Left ventricle myocardium superior (tissue), 1 donor: Measurements from ENCODE around the gene IL20. TPM values are rescaled to one million over a fixed set of nuclear protein-coding genes. Genes with fewer than 3 reads are reported as not detected.
A peak's percentile ranks its signal among the peaks of the same experiment; 100 is the strongest.

Experiments used
- ATAC-seq: fragments of 200-7000 bp; cut with Tn5 transposase; one replicate; pipeline ENCODE4 v1.9.1; 2020; ENCODE audit warnings: mild to moderate bottlenecking, moderate library complexity
- DNase-seq: peaks from one replicate; pipeline ENCODE4 v3.0.0-alpha.2; 2020
- intact Hi-C: fragments of 100-400 bp; cut with micrococcal nuclease; formaldehyde crosslinking; loops from one replicate; pipeline ENCODE4 v1.11.0; 2022
- total RNA-seq: library from RNA; stranded (reverse); fragmentation: NEBNext Ultra II Directional; extraction: Animal tissue kit (Norgen Biotek cat#: 25700); gene quantifications from one replicate; pipeline ENCODE4 v1.2.1, GENCODE V29; 2021
- donor health status: DM: no; HTN: yes; CAD: no; lungs with severe emphysema.

IL20 gene
- total RNA-seq, 1 donor from 2014 or later: not detected

- no peak for DNase-seq
- ATAC-seq: no peak
- intact Hi-C loops: no loop called here
These were observed 31.8 kb downstream of the IL20 start, which contains the start of gene IL24 for GRCh38 chr1:206897175-206897574. TSS of gene IL24 (plus strand) at chr1:206897443. CDS start at chr1:206897833, 390 bp downstream.

- intact Hi-C loops: no loop called here
- DNase-seq (no peak), ATAC-seq (no peak)
These were observed 32.9 kb downstream of the IL20 start for GRCh38 chr1:206898089-206898914.

- intact Hi-C loops: no loop called here
- DNase-seq (no peak), ATAC-seq (no peak)
These were observed 33.5 kb downstream of the IL20 start for GRCh38 chr1:206898915-206899431.

GRCh38 chr1:206899717-206900116 lies 34.3 kb downstream of the IL20 start:
- DNase-seq (no peak), ATAC-seq (no peak)
- intact Hi-C loops: no loop called here

GRCh38 chr1:206900149-206900548 lies 34.7 kb downstream of the IL20 start:
- intact Hi-C loops: no loop called here
- DNase-seq: no peak
- ATAC-seq: no peak

- DNase-seq: no peak
- intact Hi-C loops: no loop called here
- no peak for ATAC-seq
These were observed 36.5 kb downstream of the IL20 start for GRCh38 chr1:206901944-206902343.

GRCh38 chr1:206902702-206903101 lies 37.3 kb downstream of the IL20 start:
- intact Hi-C loops: no loop called here
- DNase-seq (no peak), ATAC-seq (no peak)

GRCh38 chr1:206903687-206904086 lies 38.3 kb downstream of the IL20 start:
- ATAC-seq (peak; percentile 80), DNase-seq (no peak)
- intact Hi-C loops: no loop called here

- ATAC-seq (peak; percentile 77), DNase-seq (no peak)
- intact Hi-C loops: no loop called here
These were observed 39.2 kb downstream of the IL20 start for GRCh38 chr1:206904423-206905142.

GRCh38 chr1:206905295-206906164 lies 40.1 kb downstream of the IL20 start:
- DNase-seq (no peak), ATAC-seq (no peak)
- intact Hi-C loops: no loop called here

- ATAC-seq (no peak), DNase-seq (peak; percentile 35)
- intact Hi-C loops: no loop called here
These were observed 42.0 kb downstream of the IL20 start for GRCh38 chr1:206907304-206907991.

- DNase-seq: no peak
These were observed 42.6 kb downstream of the IL20 start for GRCh38 chr1:206908038-206908437.

GRCh38 chr1:206909161-206909882 lies 43.9 kb downstream of the IL20 start:
- DNase-seq: peak; percentile 73
- intact Hi-C loops: no loop called here
- peak; percentile 80 for ATAC-seq

More at GRCh38 chr1:206908038-206908437, 42.6 kb downstream of the IL20 start:
- intact Hi-C loops: no loop called here
- no peak for ATAC-seq

- intact Hi-C loops: loop anchor here (5.0 kb wide), 2 partner anchors 183 to 278 kb away; no protein-coding TSS in a partner anchor
- DNase-seq: no peak
- peak; percentile 39 for ATAC-seq
These were observed 44.5 kb downstream of the IL20 start for GRCh38 chr1:206909883-206910318.

- DNase-seq: no peak
- intact Hi-C loops: loop anchor here (5.0 kb wide), 2 partner anchors 184 to 279 kb away; no protein-coding TSS in a partner anchor
- ATAC-seq: peak; percentile 44
These were observed 45.7 kb downstream of the IL20 start for GRCh38 chr1:206911064-206911663.

GRCh38 chr1:206912445-206913095 lies 47.1 kb downstream of the IL20 start:
- ATAC-seq (peak; percentile 55), DNase-seq (peak; percentile 41)
- intact Hi-C loops: loop anchor here (5.0 kb wide), 2 partner anchors 185 to 280 kb away; no protein-coding TSS in a partner anchor
